Astrocyte of the spinal cord (primary cell): ENCODE data around the gene ITPRID2.

Source experiments
- DNase-seq: peaks from one replicate; pipeline ENCODE4 v3.0.0; 2011; ENCODE audit warnings: low read depth, low spot score
- H3K4me3 ChIP-seq: 2 replicates; pipeline ENCODE4 v1.5.1; 2011; ENCODE audit warnings: low read depth, mild to moderate bottlenecking, low read length, moderate library complexity
- in situ Hi-C: cut with HindIII; loops from 2 replicates; pipeline ENCODE4 v1.10.0; 2017; ENCODE audit warnings: low sequenced_read_pairs
- TF ChIP-seq, protein P1 (sequence below): IDR thresholded peaks from 2 replicates; pipeline ENCODE4 v1.5.1; 2012; ENCODE audit warnings: low read depth, mild to moderate bottlenecking, low read length, inconsistent platforms

ITPRID2 gene

GRCh38 chr2:181849601-181850000, 41.9 kb upstream of the ITPRID2 start:
- DNase-seq, result no peak
- H3K4me3 ChIP-seq, result no peak overlapping the region
- in situ Hi-C loops, result no loop called here
- TF ChIP-seq, protein P1, sequence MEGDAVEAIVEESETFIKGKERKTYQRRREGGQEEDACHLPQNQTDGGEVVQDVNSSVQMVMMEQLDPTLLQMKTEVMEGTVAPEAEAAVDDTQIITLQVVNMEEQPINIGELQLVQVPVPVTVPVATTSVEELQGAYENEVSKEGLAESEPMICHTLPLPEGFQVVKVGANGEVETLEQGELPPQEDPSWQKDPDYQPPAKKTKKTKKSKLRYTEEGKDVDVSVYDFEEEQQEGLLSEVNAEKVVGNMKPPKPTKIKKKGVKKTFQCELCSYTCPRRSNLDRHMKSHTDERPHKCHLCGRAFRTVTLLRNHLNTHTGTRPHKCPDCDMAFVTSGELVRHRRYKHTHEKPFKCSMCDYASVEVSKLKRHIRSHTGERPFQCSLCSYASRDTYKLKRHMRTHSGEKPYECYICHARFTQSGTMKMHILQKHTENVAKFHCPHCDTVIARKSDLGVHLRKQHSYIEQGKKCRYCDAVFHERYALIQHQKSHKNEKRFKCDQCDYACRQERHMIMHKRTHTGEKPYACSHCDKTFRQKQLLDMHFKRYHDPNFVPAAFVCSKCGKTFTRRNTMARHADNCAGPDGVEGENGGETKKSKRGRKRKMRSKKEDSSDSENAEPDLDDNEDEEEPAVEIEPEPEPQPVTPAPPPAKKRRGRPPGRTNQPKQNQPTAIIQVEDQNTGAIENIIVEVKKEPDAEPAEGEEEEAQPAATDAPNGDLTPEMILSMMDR, result no peak

DNA sequence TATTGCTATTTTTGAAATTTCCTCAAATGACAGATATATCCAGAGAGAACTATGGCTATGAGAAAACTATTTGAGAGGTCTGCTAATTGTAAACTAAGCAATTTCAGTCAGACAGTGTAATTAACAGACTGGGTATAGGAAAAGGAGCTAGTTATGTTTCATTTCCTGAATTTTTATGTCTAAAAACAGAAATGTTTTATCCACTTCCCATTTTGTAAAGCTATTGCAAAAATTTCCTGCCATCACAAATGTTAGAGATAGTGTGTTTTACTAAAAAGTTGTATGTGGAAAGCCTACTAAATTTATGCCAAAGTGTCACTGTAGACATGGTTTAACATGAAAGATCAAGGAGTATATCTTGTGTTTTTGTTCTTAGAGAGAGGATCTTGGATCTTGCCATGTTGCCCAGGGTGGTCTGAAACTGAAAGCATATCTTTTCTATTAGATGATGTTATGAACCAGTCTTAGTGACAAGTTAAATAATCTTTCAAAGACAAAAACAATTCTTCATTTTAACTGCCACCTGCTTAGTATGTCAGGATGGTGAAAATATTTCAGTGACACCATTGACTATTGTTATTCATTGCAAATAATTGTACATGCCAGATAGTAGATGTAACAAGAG, 40.5 kb upstream of the ITPRID2 start:
- no peak for DNase-seq
- in situ Hi-C loops, result no loop called here
- no peak overlapping the region for H3K4me3 ChIP-seq
- TF ChIP-seq, protein P1, result no peak

GRCh38 chr2:181851726-181852125, 39.8 kb upstream of the ITPRID2 start:
- TF ChIP-seq, protein P1, result no peak
- no peak for DNase-seq
- H3K4me3 ChIP-seq, result no peak overlapping the region
- in situ Hi-C loops, result no loop called here

GRCh38 chr2:181853696-181854095, 37.8 kb upstream of the ITPRID2 start:
- in situ Hi-C loops, result no loop called here
- no peak overlapping the region for H3K4me3 ChIP-seq
- TF ChIP-seq, protein P1, result no peak
- no peak for DNase-seq

GRCh38 chr2:181857483-181857882, 34.0 kb upstream of the ITPRID2 start:
- H3K4me3 ChIP-seq, result no peak overlapping the region
- DNase-seq, result peak; percentile 19
- in situ Hi-C loops, result no loop called here
- TF ChIP-seq, protein P1, result no peak

DNA sequence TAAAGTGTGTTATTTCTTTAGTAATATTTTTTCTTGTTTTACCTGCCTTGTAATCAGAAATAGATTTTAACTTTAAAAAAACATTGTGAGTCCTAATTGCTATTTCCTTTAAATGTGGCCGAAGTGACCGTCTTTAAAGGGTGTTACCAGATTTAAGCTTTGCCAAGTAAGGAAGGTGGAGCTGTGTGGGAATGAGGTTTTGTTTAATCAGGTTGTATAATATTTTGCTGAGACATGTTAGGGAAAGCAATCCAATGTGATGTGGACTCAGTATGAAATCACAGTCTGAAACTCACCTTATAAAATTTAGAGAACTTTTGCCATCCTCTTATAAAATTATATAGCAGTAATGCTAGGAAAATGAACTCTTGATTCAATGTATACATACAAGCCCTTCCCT, 32.9 kb upstream of the ITPRID2 start:
- TF ChIP-seq, protein P1, result no peak
- in situ Hi-C loops, result no loop called here
- no peak overlapping the region for H3K4me3 ChIP-seq
- DNase-seq, result no peak

DNA sequence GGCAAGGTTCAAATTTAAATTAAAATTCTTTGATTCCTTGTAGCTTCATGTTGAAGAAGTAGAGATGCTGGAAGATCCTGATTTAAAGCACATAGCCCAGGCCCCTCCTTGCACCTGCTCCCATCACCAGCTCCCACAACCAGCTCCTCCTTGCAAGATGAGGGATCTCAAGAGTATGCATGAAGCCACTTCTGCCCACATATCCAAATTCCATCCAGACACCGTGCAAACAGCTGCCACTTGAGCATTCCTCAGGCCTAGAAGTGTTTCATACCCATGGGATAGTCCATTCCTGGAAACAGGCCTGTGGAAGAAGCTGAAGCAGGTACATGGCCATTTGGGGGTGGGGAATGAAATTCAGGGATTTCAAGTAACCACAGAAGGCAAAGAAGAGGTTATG, 32.4 kb upstream of the ITPRID2 start:
- no peak for DNase-seq
- TF ChIP-seq, protein P1, result no peak
- in situ Hi-C loops, result no loop called here
- H3K4me3 ChIP-seq, result no peak overlapping the region
